ENCODE data around the gene SSTR5.
"Not testable (repeated sequence)": the region's sequence is repeated elsewhere in the genome, so short reads cannot be mapped to it uniquely, and the experiment has no call there.

SSTR5 gene

GRCh38 chr16:1072526-1073261 is at the start of gene SSTR5:
Gene SSTR5, plus strand, starts transcription at chr16:1072747. Its CDS starts 6,122 bp downstream, at chr16:1078869.
- Histone ChIP-seq H3K4me3 (replicated peaks; ENCODE audit: low read depth, low read length) (no peak within 1 kb of the TSS), H3K27me3 (replicated peaks; ENCODE audit: control insufficient read depth, insufficient read depth, low read length) (no peaks in the 10 kb centered on the region), H3K36me3 (ENCODE audit: control insufficient read depth, insufficient read depth, low read length) (no peaks in the 10 kb centered on the region)
- no peak for TF ChIP-seq CTCF (IDR thresholded peaks at IDR 0.05; ENCODE audit: insufficient read depth, low read length, poor library complexity, severe bottlenecking)
- no peak for DNase-seq (ENCODE audit: extremely low read depth, insufficient read length)

GRCh38 chr16:1024138-1024537 is 48.4 kb upstream of the SSTR5 start:
- H3K4me3 ChIP-seq (replicated peaks; ENCODE audit: low read depth, low read length) = no peak overlapping the region
- DNase-seq (ENCODE audit: extremely low read depth, insufficient read length) = no peak
- H3K27me3 ChIP-seq (replicated peaks; ENCODE audit: control insufficient read depth, insufficient read depth, low read length) = no peaks in the 10 kb centered on the region; the same call in 1 of the 2 replicates
- no peaks in the 10 kb centered on the region for H3K36me3 ChIP-seq (ENCODE audit: control insufficient read depth, insufficient read depth, low read length)
- no peak for TF ChIP-seq CTCF (IDR thresholded peaks at IDR 0.05; ENCODE audit: insufficient read depth, low read length, poor library complexity, severe bottlenecking)

- not testable (repeated sequence) for H3K36me3 ChIP-seq (ENCODE audit: control insufficient read depth, insufficient read depth, low read length); H3K4me3 ChIP-seq (replicated peaks; ENCODE audit: low read depth, low read length); H3K27me3 ChIP-seq (replicated peaks; ENCODE audit: control insufficient read depth, insufficient read depth, low read length)
- peak; percentile 65 for DNase-seq (ENCODE audit: extremely low read depth, insufficient read length)
These were observed 47.3 kb upstream of the SSTR5 start for GRCh38 chr16:1025183-1025809.

- Histone ChIP-seq H3K27me3 (replicated peaks; ENCODE audit: control insufficient read depth, insufficient read depth, low read length) (no peaks in the 10 kb centered on the region; the same call in 1 of the 2 replicates), H3K4me3 (replicated peaks; ENCODE audit: low read depth, low read length) (no peak overlapping the region), H3K36me3 (ENCODE audit: control insufficient read depth, insufficient read depth, low read length) (no peaks in the 10 kb centered on the region)
- TF ChIP-seq CTCF (IDR thresholded peaks at IDR 0.05; ENCODE audit: insufficient read depth, low read length, poor library complexity, severe bottlenecking) = no peak
- no peak for DNase-seq (ENCODE audit: extremely low read depth, insufficient read length)
These were observed 46.3 kb upstream of the SSTR5 start for GRCh38 chr16:1026057-1026783.

GRCh38 chr16:1026784-1027500 is 45.6 kb upstream of the SSTR5 start:
- no peaks in the 10 kb centered on the region; the same call in 1 of the 2 replicates for H3K27me3 ChIP-seq (replicated peaks; ENCODE audit: control insufficient read depth, insufficient read depth, low read length)
- no peak overlapping the region for H3K4me3 ChIP-seq (replicated peaks; ENCODE audit: low read depth, low read length)
- DNase-seq (ENCODE audit: extremely low read depth, insufficient read length) = no peak
- no peaks in the 10 kb centered on the region for H3K36me3 ChIP-seq (ENCODE audit: control insufficient read depth, insufficient read depth, low read length)
- TF ChIP-seq CTCF (IDR thresholded peaks at IDR 0.05; ENCODE audit: insufficient read depth, low read length, poor library complexity, severe bottlenecking) = no peak

Measured in GM06990 (cell line).